GM11168 (cell line): ENCODE results near the gene RIOK2.
"Not testable (repeated sequence)": the region's sequence is repeated elsewhere in the genome, so short reads cannot be mapped to it uniquely, and the experiment has no call there.

Experiments used
- in situ Hi-C: fragments of 300-500 bp; cut with MboI; formaldehyde crosslinking; loops from one replicate; pipeline ENCODE4 v1.12.0; 2022; ENCODE audit warnings: low sequenced_read_pairs; ENCODE audit not compliant: unreplicated experiment

Gene RIOK2

GRCh38 chr5:97172227-97172626 is 10.8 kb downstream of the RIOK2 start:
- in situ Hi-C loops = loop anchor here (25.0 kb wide), 1 partner anchor 285 kb away; the partner anchor contains the start of gene ERAP2

GRCh38 chr5:97171703-97172102 is 11.3 kb downstream of the RIOK2 start:
- in situ Hi-C loops = loop anchor here (25.0 kb wide), 1 partner anchor 284 kb away; the partner anchor contains the start of gene ERAP2

GRCh38 chr5:97167435-97167834 is 15.6 kb downstream of the RIOK2 start:
- in situ Hi-C loops = loop anchor here (25.0 kb wide), 1 partner anchor 280 kb away; the partner anchor contains the start of gene ERAP2

GRCh38 chr5:97165726-97166125 is 17.3 kb downstream of the RIOK2 start:
- in situ Hi-C loops = loop anchor here (25.0 kb wide), 1 partner anchor 278 kb away; the partner anchor contains the start of gene ERAP2

- in situ Hi-C loops = loop anchor here (25.0 kb wide), 1 partner anchor 278 kb away; the partner anchor contains the start of gene ERAP2
Observed at GRCh38 chr5:97164846-97165245, 18.2 kb downstream of the RIOK2 start.

- in situ Hi-C loops = loop anchor here (25.0 kb wide), 1 partner anchor 277 kb away; the partner anchor contains the start of gene ERAP2
Observed at GRCh38 chr5:97163790-97164285, 19.2 kb downstream of the RIOK2 start.

GRCh38 chr5:97163360-97163764 is 19.7 kb downstream of the RIOK2 start:
- in situ Hi-C loops = loop anchor here (25.0 kb wide), 1 partner anchor 276 kb away; the partner anchor contains the start of gene ERAP2

GRCh38 chr5:97162045-97162444 is 21.0 kb downstream of the RIOK2 start:
- in situ Hi-C loops = loop anchor here (25.0 kb wide), 1 partner anchor 275 kb away; the partner anchor contains the start of gene ERAP2

GRCh38 chr5:97157689-97158088 is 25.4 kb downstream of the RIOK2 start:
- in situ Hi-C loops = loop anchor here (25.0 kb wide), 1 partner anchor 270 kb away; the partner anchor contains the start of gene ERAP2

GRCh38 chr5:97151370-97151769 is 31.7 kb downstream of the RIOK2 start:
- in situ Hi-C loops = loop anchor here (25.0 kb wide), 1 partner anchor 264 kb away; the partner anchor contains the start of gene ERAP2

GRCh38 chr5:97150401-97150800 is 32.6 kb downstream of the RIOK2 start:
- in situ Hi-C loops = loop anchor here (25.0 kb wide), 1 partner anchor 263 kb away; the partner anchor contains the start of gene ERAP2

- in situ Hi-C loops = loop anchor here (25.0 kb wide), 1 partner anchor 262 kb away; the partner anchor contains the start of gene ERAP2
Observed at GRCh38 chr5:97149709-97150108, 33.3 kb downstream of the RIOK2 start.

- in situ Hi-C loops = no loop called here
Observed at GRCh38 chr5:97148288-97148687, 34.8 kb downstream of the RIOK2 start.

GRCh38 chr5:97143704-97144103 is 39.3 kb downstream of the RIOK2 start:
- in situ Hi-C loops = no loop called here

GRCh38 chr5:97142521-97143254 is 40.4 kb downstream of the RIOK2 start, which contains the start of gene LIX1:
LIX1 (minus strand) TSS chr5:97142611; CDS start chr5:97142576, 35 bp downstream.
- in situ Hi-C loops = no loop called here

- in situ Hi-C loops = no loop called here
Observed at GRCh38 chr5:97141539-97141938, 41.5 kb downstream of the RIOK2 start.

- in situ Hi-C loops = no loop called here
Observed at GRCh38 chr5:97141031-97141430, 42.0 kb downstream of the RIOK2 start.

GRCh38 chr5:97140250-97140649 is 42.8 kb downstream of the RIOK2 start:
- in situ Hi-C loops = not testable (repeated sequence)

- in situ Hi-C loops = loop anchor here (10.0 kb wide), 1 partner anchor 372 kb away; no protein-coding TSS in a partner anchor
Observed at GRCh38 chr5:97136475-97136874, 46.6 kb downstream of the RIOK2 start.

GRCh38 chr5:97135868-97136267 is 47.2 kb downstream of the RIOK2 start:
- in situ Hi-C loops = loop anchor here (10.0 kb wide), 1 partner anchor 371 kb away; no protein-coding TSS in a partner anchor

- in situ Hi-C loops = loop anchor here (10.0 kb wide), 1 partner anchor 370 kb away; no protein-coding TSS in a partner anchor
Observed at GRCh38 chr5:97134634-97135033, 48.4 kb downstream of the RIOK2 start.
